ENCODE measurements around the gene FNIP2. TPM values are rescaled to one million over a fixed set of nuclear protein-coding genes. Genes with fewer than 3 reads are reported as not detected.

The FNIP2 gene
- total and polyA plus RNA-seq, 10 of the 15 experiments (the other 5 are each of a cell fraction or from before 2014, with no cell fraction given): 0.03 to 0.38 (median 0.15) TPM

DNA sequence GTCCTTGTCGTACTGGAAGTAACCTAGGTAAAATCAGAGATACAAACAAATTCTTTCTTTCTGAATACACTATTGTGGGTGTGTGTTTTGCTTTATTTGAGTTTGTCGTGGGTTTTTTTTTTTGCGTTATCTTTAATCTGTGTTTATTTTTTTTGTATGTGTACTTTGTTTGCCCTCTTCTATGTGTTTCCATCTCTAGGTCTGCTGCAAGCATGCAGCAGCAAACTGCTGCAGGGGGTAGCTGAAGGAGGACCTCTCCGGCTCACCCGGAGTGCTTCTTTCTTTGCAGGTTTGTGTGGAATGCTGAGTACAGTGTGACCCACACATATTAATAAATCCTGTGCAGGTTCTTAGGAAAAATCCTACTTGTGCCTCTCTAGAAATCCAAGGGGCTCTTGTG, 64.8 kb downstream of the FNIP2 start:
- H3K27me3 ChIP-seq (replicated peaks in 1 of 2; ENCODE audit: control insufficient read depth in 2 of 2, insufficient read depth in 2 of 2, low read length in 1 of 2): no peaks in the 10 kb centered on the region
- BruUV-seq (replicated peaks): no TSS peak
- ChIA-PET SMC1A (ENCODE audit: uncharacterized antibody, unreplicated experiment) (interaction anchor here (0.6 to 1.8 kb wide), 5 partner anchors 9 to 211 kb away, joined by 3 to 5 read pairs (median 3); no protein-coding TSS in a partner anchor), POLR2A (interaction anchor here (1.6 kb wide), 1 partner anchor 9 kb away, joined by 5 read pairs; no protein-coding TSS in a partner anchor), CTCF (interaction anchor here (1.4 to 2.1 kb wide), 2 partner anchors 10 to 18 kb away, joined by 3 to 8 read pairs; no protein-coding TSS in a partner anchor), RAD21 (ENCODE audit: unreplicated experiment) (no interaction called here)
- H3K9ac ChIP-seq (ENCODE audit: control insufficient read depth, insufficient read depth, low read length): no peak overlapping the region
- H3K36me3 ChIP-seq (ENCODE audit: control insufficient read depth in 2 of 2, insufficient read depth in 2 of 2, low read length in 1 of 2): no peaks in the 10 kb centered on the region
- no peaks in the 10 kb centered on the region for H3K79me2 ChIP-seq (ENCODE audit: control insufficient read depth, insufficient read depth, low read length)
- ATAC-seq (no peak), FAIRE-seq (no peak), DNase-seq (ENCODE audit: low read depth, low spot score) (no peak)
- 80% methylated on average over 5 of the region's 5 CpGs for WGBS (ENCODE audit: insufficient coverage, insufficient replicate concordance, low lambda C conversion rate, missing lambda C conversion rate)
- no peaks in the 10 kb centered on the region for H3K9me3 ChIP-seq (replicated peaks; ENCODE audit: control insufficient read depth, insufficient read depth, low read length)
- no peak overlapping the region for H3K27ac ChIP-seq (ENCODE audit: control insufficient read depth, insufficient read depth)
- H3K4me1 ChIP-seq (ENCODE audit: control insufficient read depth, insufficient read depth, low read length): no peaks in the 10 kb centered on the region
- H4K20me1 ChIP-seq (ENCODE audit: control insufficient read depth, insufficient read depth): no peaks in the 10 kb centered on the region
- no peak overlapping the region for H3K4me2 ChIP-seq (ENCODE audit: control insufficient read depth, insufficient read depth)
- H2AFZ ChIP-seq (ENCODE audit: control insufficient read depth, low read depth, low read length): no peak overlapping the region
- in situ Hi-C loops (cut with MboI) (no loop called here), intact Hi-C loops (cut with micrococcal nuclease; ENCODE audit: unreplicated experiment) (loop anchor here (5.0 kb wide), 1 partner anchor 101 kb away; no protein-coding TSS in a partner anchor)
- TF ChIP-seq SRF (IDR thresholded peaks at IDR 0.05; ENCODE audit: low read depth in 2 of 2, low read length in 2 of 2): no peak
- TF ChIP-seq SREBF1 (IDR thresholded peaks at IDR 0.05; ENCODE audit: low read length): no peak
- TF ChIP-seq TAF1 (IDR thresholded peaks at IDR 0.05; ENCODE audit: borderline replicate concordance, low read depth, low read length): no peak
- no peak for TF ChIP-seq TCF7 (IDR thresholded peaks at IDR 0.05; ENCODE audit: borderline replicate concordance)
- TF ChIP-seq, protein P1, sequence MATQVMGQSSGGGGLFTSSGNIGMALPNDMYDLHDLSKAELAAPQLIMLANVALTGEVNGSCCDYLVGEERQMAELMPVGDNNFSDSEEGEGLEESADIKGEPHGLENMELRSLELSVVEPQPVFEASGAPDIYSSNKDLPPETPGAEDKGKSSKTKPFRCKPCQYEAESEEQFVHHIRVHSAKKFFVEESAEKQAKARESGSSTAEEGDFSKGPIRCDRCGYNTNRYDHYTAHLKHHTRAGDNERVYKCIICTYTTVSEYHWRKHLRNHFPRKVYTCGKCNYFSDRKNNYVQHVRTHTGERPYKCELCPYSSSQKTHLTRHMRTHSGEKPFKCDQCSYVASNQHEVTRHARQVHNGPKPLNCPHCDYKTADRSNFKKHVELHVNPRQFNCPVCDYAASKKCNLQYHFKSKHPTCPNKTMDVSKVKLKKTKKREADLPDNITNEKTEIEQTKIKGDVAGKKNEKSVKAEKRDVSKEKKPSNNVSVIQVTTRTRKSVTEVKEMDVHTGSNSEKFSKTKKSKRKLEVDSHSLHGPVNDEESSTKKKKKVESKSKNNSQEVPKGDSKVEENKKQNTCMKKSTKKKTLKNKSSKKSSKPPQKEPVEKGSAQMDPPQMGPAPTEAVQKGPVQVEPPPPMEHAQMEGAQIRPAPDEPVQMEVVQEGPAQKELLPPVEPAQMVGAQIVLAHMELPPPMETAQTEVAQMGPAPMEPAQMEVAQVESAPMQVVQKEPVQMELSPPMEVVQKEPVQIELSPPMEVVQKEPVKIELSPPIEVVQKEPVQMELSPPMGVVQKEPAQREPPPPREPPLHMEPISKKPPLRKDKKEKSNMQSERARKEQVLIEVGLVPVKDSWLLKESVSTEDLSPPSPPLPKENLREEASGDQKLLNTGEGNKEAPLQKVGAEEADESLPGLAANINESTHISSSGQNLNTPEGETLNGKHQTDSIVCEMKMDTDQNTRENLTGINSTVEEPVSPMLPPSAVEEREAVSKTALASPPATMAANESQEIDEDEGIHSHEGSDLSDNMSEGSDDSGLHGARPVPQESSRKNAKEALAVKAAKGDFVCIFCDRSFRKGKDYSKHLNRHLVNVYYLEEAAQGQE (IDR thresholded peaks at IDR 0.05; ENCODE audit: low read depth, low read length): no peak
- TF ChIP-seq NBN (IDR thresholded peaks at IDR 0.05): no peak
- no peak for TF ChIP-seq ZNF622 (IDR thresholded peaks at IDR 0.05)
- TF ChIP-seq SIN3A (IDR thresholded peaks at IDR 0.05; ENCODE audit: low read depth, low read length): no peak
- TF ChIP-seq, protein P2, sequence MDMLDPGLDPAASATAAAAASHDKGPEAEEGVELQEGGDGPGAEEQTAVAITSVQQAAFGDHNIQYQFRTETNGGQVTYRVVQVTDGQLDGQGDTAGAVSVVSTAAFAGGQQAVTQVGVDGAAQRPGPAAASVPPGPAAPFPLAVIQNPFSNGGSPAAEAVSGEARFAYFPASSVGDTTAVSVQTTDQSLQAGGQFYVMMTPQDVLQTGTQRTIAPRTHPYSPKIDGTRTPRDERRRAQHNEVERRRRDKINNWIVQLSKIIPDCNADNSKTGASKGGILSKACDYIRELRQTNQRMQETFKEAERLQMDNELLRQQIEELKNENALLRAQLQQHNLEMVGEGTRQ (IDR thresholded peaks at IDR 0.05; ENCODE audit: borderline replicate concordance, low read depth, low read length): no peak
- H3K4me3 ChIP-seq: no peak overlapping the region

Data from GM12878 (cell line).